Measurements from ENCODE around the gene ASS1.

Gene ASS1

DNA sequence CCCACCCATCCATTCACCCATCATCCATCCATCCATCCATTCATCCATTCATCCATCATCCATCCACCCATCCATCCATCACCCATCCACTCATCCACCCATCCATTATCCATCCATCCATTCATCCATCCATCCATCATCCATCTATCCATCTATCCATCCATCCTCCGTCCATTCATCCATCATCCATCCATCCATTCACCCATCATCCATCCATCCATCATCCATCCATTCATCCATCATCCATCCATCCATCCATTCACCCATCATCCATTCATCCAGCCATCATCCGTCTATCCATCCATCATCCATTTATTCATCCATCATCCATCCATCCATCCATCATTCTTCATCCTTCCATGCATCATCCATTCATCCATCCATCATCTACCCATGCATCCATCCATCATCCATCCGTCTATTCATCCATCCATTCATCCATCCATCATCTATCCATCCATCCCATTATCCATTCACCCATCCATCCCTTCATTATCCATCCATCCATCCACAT is 10.1 kb downstream of the ASS1 start (continued):
- TF ChIP-seq ZNF280D (tag by site-specific recombination; IDR thresholded peaks at IDR 0.05) = no peak
- no peak for TF ChIP-seq ZNF76 (tag by site-specific recombination; IDR thresholded peaks at IDR 0.05; ENCODE audit: borderline replicate concordance, low read depth)
- no peak for TF ChIP-seq ZSCAN30 (tag by site-specific recombination; IDR thresholded peaks at IDR 0.05)
- TF ChIP-seq ZNF558 (tag by site-specific recombination; IDR thresholded peaks at IDR 0.05) = no peak
- TF ChIP-seq, protein P1, sequence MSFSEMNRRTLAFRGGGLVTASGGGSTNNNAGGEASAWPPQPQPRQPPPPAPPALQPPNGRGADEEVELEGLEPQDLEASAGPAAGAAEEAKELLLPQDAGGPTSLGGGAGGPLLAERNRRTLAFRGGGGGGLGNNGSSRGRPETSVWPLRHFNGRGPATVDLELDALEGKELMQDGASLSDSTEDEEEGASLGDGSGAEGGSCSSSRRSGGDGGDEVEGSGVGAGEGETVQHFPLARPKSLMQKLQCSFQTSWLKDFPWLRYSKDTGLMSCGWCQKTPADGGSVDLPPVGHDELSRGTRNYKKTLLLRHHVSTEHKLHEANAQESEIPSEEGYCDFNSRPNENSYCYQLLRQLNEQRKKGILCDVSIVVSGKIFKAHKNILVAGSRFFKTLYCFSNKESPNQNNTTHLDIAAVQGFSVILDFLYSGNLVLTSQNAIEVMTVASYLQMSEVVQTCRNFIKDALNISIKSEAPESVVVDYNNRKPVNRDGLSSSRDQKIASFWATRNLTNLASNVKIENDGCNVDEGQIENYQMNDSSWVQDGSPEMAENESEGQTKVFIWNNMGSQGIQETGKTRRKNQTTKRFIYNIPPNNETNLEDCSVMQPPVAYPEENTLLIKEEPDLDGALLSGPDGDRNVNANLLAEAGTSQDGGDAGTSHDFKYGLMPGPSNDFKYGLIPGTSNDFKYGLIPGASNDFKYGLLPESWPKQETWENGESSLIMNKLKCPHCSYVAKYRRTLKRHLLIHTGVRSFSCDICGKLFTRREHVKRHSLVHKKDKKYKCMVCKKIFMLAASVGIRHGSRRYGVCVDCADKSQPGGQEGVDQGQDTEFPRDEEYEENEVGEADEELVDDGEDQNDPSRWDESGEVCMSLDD (tag by site-specific recombination; IDR thresholded peaks at IDR 0.05) = peak; percentile 25; the same call in 1 of the 2 replicates
- peak; percentile 100 for TF ChIP-seq ZNF366 (tag by site-specific recombination; conservative IDR thresholded peaks at IDR 0.05)
- TF ChIP-seq ZNF2 (tag by site-specific recombination; IDR thresholded peaks at IDR 0.05) = no peak
- TF ChIP-seq SCRT2 (tag by site-specific recombination; IDR thresholded peaks at IDR 0.05) = no peak
- TF ChIP-seq KLF1 (tag by site-specific recombination; IDR thresholded peaks at IDR 0.05) = no peak; the same call in 1 of the 2 replicates
- no peak for TF ChIP-seq ZNF654 (tag by site-specific recombination; IDR thresholded peaks at IDR 0.05; ENCODE audit: low read depth)
- no peak for TF ChIP-seq KLF17 (tag by site-specific recombination; IDR thresholded peaks at IDR 0.05)
- TF ChIP-seq, protein P2, sequence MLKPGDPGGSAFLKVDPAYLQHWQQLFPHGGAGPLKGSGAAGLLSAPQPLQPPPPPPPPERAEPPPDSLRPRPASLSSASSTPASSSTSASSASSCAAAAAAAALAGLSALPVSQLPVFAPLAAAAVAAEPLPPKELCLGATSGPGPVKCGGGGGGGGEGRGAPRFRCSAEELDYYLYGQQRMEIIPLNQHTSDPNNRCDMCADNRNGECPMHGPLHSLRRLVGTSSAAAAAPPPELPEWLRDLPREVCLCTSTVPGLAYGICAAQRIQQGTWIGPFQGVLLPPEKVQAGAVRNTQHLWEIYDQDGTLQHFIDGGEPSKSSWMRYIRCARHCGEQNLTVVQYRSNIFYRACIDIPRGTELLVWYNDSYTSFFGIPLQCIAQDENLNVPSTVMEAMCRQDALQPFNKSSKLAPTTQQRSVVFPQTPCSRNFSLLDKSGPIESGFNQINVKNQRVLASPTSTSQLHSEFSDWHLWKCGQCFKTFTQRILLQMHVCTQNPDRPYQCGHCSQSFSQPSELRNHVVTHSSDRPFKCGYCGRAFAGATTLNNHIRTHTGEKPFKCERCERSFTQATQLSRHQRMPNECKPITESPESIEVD (tag by site-specific recombination; IDR thresholded peaks at IDR 0.05) = no peak
- TF ChIP-seq ZNF623 (tag by site-specific recombination; IDR thresholded peaks at IDR 0.05) = no peak
- no peak for TF ChIP-seq TCF7L2 (IDR thresholded peaks at IDR 0.05; ENCODE audit: borderline replicate concordance, low read depth, low read length)
- TF ChIP-seq ZNF660 (tag by site-specific recombination; IDR thresholded peaks at IDR 0.05) = no peak
- TF ChIP-seq, protein P3, sequence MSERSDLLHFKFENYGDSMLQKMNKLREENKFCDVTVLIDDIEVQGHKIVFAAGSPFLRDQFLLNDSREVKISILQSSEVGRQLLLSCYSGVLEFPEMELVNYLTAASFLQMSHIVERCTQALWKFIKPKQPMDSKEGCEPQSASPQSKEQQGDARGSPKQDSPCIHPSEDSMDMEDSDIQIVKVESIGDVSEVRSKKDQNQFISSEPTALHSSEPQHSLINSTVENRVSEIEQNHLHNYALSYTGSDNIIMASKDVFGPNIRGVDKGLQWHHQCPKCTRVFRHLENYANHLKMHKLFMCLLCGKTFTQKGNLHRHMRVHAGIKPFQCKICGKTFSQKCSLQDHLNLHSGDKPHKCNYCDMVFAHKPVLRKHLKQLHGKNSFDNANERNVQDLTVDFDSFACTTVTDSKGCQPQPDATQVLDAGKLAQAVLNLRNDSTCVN (tag by site-specific recombination; optimal IDR thresholded peaks at IDR 0.05) = no peak
- no peak for TF ChIP-seq ZNF157 (tag by site-specific recombination; IDR thresholded peaks at IDR 0.05)
- TF ChIP-seq ZNF776 (tag by site-specific recombination; IDR thresholded peaks at IDR 0.05; ENCODE audit: borderline replicate concordance) = no peak; the same call in 1 of the 2 replicates
- peak; percentile 46; the same call in 1 of the 2 replicates for TF ChIP-seq ZNF785 (tag by site-specific recombination; IDR thresholded peaks at IDR 0.05)
- no peak for TF ChIP-seq ZNF701 (tag by site-specific recombination; IDR thresholded peaks at IDR 0.05)
- TF ChIP-seq ZNF544 (tag by site-specific recombination; IDR thresholded peaks at IDR 0.05) = no peak
- TF ChIP-seq ZNF548 (tag by site-specific recombination; IDR thresholded peaks at IDR 0.05) = no peak
- peak; percentile 100 for TF ChIP-seq ZBTB17 (tag by site-specific recombination; IDR thresholded peaks at IDR 0.05)
- no peak for TF ChIP-seq ZNF449 (tag by site-specific recombination; IDR thresholded peaks at IDR 0.05)
- no peak for TF ChIP-seq ZNF155 (tag by site-specific recombination; IDR thresholded peaks at IDR 0.05)
- TF ChIP-seq ZNF692 (tag by site-specific recombination; IDR thresholded peaks at IDR 0.05) = no peak
- no peak for TF ChIP-seq ZFP69B (tag by site-specific recombination; IDR thresholded peaks at IDR 0.05)
- no peak for TF ChIP-seq ZNF560 (tag by site-specific recombination; IDR thresholded peaks at IDR 0.05; ENCODE audit: borderline replicate concordance)
